OCI-LY1 (cell line): ENCODE data around the gene KIF21A.

Experiments used
- H2AFZ ChIP-seq: fragments of 200-600 bp; sonication (generic), shearing (Covaris generic); 2 replicates; pipeline ENCODE4 v1.6.0; 2014; ENCODE audit warnings: antibody characterized with exemption, mild to moderate bottlenecking, low read length
- H3F3A ChIP-seq: fragments of 200-600 bp; sonication (generic), shearing (Covaris generic); 2 replicates; pipeline ENCODE4 v1.6.0; 2014; ENCODE audit warnings: mild to moderate bottlenecking, antibody characterized with exemption, low read length, moderate library complexity; ENCODE audit not compliant: insufficient read depth
- H3K27ac ChIP-seq: fragments of 200-600 bp; sonication (generic); 2 replicates; pipeline ENCODE4 v1.5.1; 2014; ENCODE audit warnings: low read length, mixed run types, mild to moderate bottlenecking, low read depth; ENCODE audit not compliant: poor library complexity, severe bottlenecking
- H3K27me3 ChIP-seq: fragments of 200-600 bp; sonication (generic); 2 replicates; pipeline ENCODE4 v1.6.0; 2014; ENCODE audit warnings: antibody characterized with exemption, mild to moderate bottlenecking, low read length, moderate library complexity; ENCODE audit not compliant: insufficient read depth
- H3K36me3 ChIP-seq: fragments of 200-600 bp; sonication (generic); 2 replicates; pipeline ENCODE4 v1.6.1; 2014; ENCODE audit warnings: mild to moderate bottlenecking, antibody characterized with exemption, low read length, moderate library complexity, mixed read lengths; ENCODE audit not compliant: insufficient read depth
- H3K4me1 ChIP-seq: fragments of 200-600 bp; sonication (generic); 2 replicates; pipeline ENCODE4 v1.5.1; 2014; ENCODE audit warnings: mild to moderate bottlenecking, low read length, moderate library complexity; ENCODE audit not compliant: insufficient read depth, severe bottlenecking
- H3K4me2 ChIP-seq: fragments of 200-600 bp; sonication (generic), shearing (Covaris generic); 2 replicates; pipeline ENCODE4 v1.6.1; 2014; ENCODE audit warnings: low read length
- H3K4me3 ChIP-seq: fragments of 200-600 bp; sonication (generic); 2 replicates; pipeline ENCODE4 v1.5.1; 2014; ENCODE audit warnings: low read length, low read depth, mild to moderate bottlenecking, mixed read lengths; ENCODE audit not compliant: poor library complexity, severe bottlenecking
- H3K79me2 ChIP-seq: fragments of 200-600 bp; shearing (Covaris generic); 2 replicates; pipeline ENCODE4 v1.6.1; 2016; ENCODE audit warnings: mixed run types, low read length, mixed read lengths; ENCODE audit not compliant: insufficient read depth
- H3K9ac ChIP-seq: fragments of 200-600 bp; sonication (generic), shearing (Covaris generic); 2 replicates; pipeline ENCODE4 v1.6.1; 2014; ENCODE audit warnings: mild to moderate bottlenecking, low read length, mixed read lengths
- H3K9me2 ChIP-seq: fragments of 200-600 bp; sonication (generic), shearing (Covaris generic); 2 replicates; pipeline ENCODE4 v1.6.1; 2014; ENCODE audit warnings: low read depth, mild to moderate bottlenecking, low read length, mixed read lengths
- H3K9me3 ChIP-seq: fragments of 200-600 bp; shearing (Covaris generic); 2 replicates; pipeline ENCODE4 v1.6.1; 2014; ENCODE audit warnings: low read length, mixed read lengths
- H4K20me1 ChIP-seq: fragments of 200-600 bp; sonication (generic), shearing (Covaris generic); 2 replicates; pipeline ENCODE4 v1.6.0; 2016; ENCODE audit warnings: mild to moderate bottlenecking, low read length; ENCODE audit not compliant: insufficient read depth
- CTCF ChIP-seq: fragments of 200-600 bp; sonication (generic), shearing (Covaris generic); IDR thresholded peaks from 2 replicates; pipeline ENCODE4 v1.5.1; 2017; ENCODE audit warnings: mild to moderate bottlenecking, antibody characterized with exemption, low read length, moderate library complexity, mixed read lengths
- EZH2 ChIP-seq: fragments of 200-600 bp; sonication (generic), shearing (Covaris generic); IDR thresholded peaks from 2 replicates; pipeline ENCODE4 v1.8.0; 2017; ENCODE audit warnings: borderline replicate concordance, mixed run types, mild to moderate bottlenecking, antibody characterized with exemption, low read length, moderate library complexity, mixed read lengths

Gene KIF21A

GRCh38 chr12:39443081-39443928 lies at the start of gene KIF21A:
KIF21A (minus strand) TSS chr12:39443120; CDS start chr12:39442970, 150 bp downstream.
- no peaks in the 10 kb centered on the region for H3K36me3 ChIP-seq
- H3K9me2 ChIP-seq: no peaks in the 10 kb centered on the region
- H3K27ac ChIP-seq: peak within 1 kb of the TSS; percentile 71
- H3K27me3 ChIP-seq: no peaks in the 10 kb centered on the region
- peak within 1 kb of the TSS; percentile 45; the same call in 1 of the 2 replicates for H2AFZ ChIP-seq
- peak within 1 kb of the TSS; percentile 76 for H3K4me3 ChIP-seq
- peak within 1 kb of the TSS; percentile 86 for H3K4me2 ChIP-seq
- H4K20me1 ChIP-seq: no peaks in the 10 kb centered on the region
- TF ChIP-seq CTCF (peak; percentile 29; the same call in 1 of the 2 replicates), EZH2 (no peak)
- H3K4me1 ChIP-seq: peaks cover 35% of the 10 kb centered on the region
- no peaks in the 10 kb centered on the region for H3K9me3 ChIP-seq
- H3K79me2 ChIP-seq: peaks cover 36% of the 10 kb centered on the region
- no peaks in the 10 kb centered on the region for H3F3A ChIP-seq
- peak within 1 kb of the TSS; percentile 76 for H3K9ac ChIP-seq

- Histone ChIP-seq H3K9me3 (no peaks in the 10 kb centered on the region), H3K27ac (no peak overlapping the region), H3K4me2 (no peak overlapping the region), H4K20me1 (no peaks in the 10 kb centered on the region), H3K4me1 (no peaks in the 10 kb centered on the region), H3K4me3 (no peak overlapping the region), H2AFZ (no peak overlapping the region), H3F3A (no peaks in the 10 kb centered on the region), H3K9me2 (no peaks in the 10 kb centered on the region), H3K27me3 (no peaks in the 10 kb centered on the region), H3K79me2 (no peaks in the 10 kb centered on the region), H3K9ac (no peak overlapping the region), H3K36me3 (no peaks in the 10 kb centered on the region)
- TF ChIP-seq CTCF (no peak), EZH2 (no peak)
Observed at GRCh38 chr12:39490500-39491282, 47.8 kb upstream of the KIF21A start.

- Histone ChIP-seq H3F3A (no peaks in the 10 kb centered on the region), H3K4me2 (no peak overlapping the region), H3K27me3 (no peaks in the 10 kb centered on the region), H3K9me2 (no peaks in the 10 kb centered on the region), H3K9ac (no peak overlapping the region), H3K4me1 (no peaks in the 10 kb centered on the region), H3K27ac (no peak overlapping the region), H3K79me2 (no peaks in the 10 kb centered on the region), H3K36me3 (no peaks in the 10 kb centered on the region), H3K9me3 (no peaks in the 10 kb centered on the region), H3K4me3 (no peak overlapping the region), H4K20me1 (no peaks in the 10 kb centered on the region), H2AFZ (no peak overlapping the region)
- TF ChIP-seq CTCF (no peak), EZH2 (no peak)
Observed at GRCh38 chr12:39483597-39483996, 40.7 kb upstream of the KIF21A start.
